Lung (tissue), 12 donors: Measurements from ENCODE around the gene SPAG6. TPM values are rescaled to one million over a fixed set of nuclear protein-coding genes. Genes with fewer than 3 reads are reported as not detected.

Source experiments
- ATAC-seq: fragments of 200-7000 bp; cut with Tn5 transposase; one replicate; pipeline ENCODE4 v1.9.1; 2020; ENCODE audit warnings: moderate number of reproducible peaks; ENCODE audit not compliant: insufficient read depth, low FRiP score
- DNase-seq, 3 donors: peaks; one replicate each; pipeline ENCODE4 v3.0.0-alpha.2; 2013 to 2017
- H3K27ac ChIP-seq, 2 donors: one replicate each; pipeline ENCODE4 v1.5.1; 2013; ENCODE audit warnings: mild to moderate bottlenecking in 2 of 2, moderate library complexity in 2 of 2, control low read depth in 1 of 2, inconsistent platforms in 1 of 2, low read depth in 1 of 2, low read length in 1 of 2
- H3K27me3 ChIP-seq, 3 donors: one replicate each; pipeline ENCODE4 v1.5.1; 2013; ENCODE audit warnings: low read length in 2 of 3; ENCODE audit not compliant: control insufficient read depth in 3 of 3, insufficient read depth in 3 of 3
- H3K36me3 ChIP-seq, 4 donors: one replicate each; pipeline ENCODE4 v1.5.1; 2013; ENCODE audit warnings: low read length in 4 of 4, mild to moderate bottlenecking in 1 of 4, moderate library complexity in 1 of 4; ENCODE audit not compliant: control insufficient read depth in 4 of 4, insufficient read depth in 4 of 4
- H3K4me1 ChIP-seq, 5 donors: one replicate each; pipeline ENCODE4 v1.5.1; 2013; ENCODE audit warnings: low read length in 5 of 5, mild to moderate bottlenecking in 2 of 5, moderate library complexity in 1 of 5; ENCODE audit not compliant: control insufficient read depth in 5 of 5, insufficient read depth in 5 of 5
- H3K4me3 ChIP-seq: one replicate; pipeline ENCODE4 v1.5.1; 2013; ENCODE audit warnings: mild to moderate bottlenecking, control low read depth, moderate library complexity
- H3K9ac ChIP-seq, 2 donors: one replicate each; pipeline ENCODE4 v1.5.1; 2013; ENCODE audit warnings: low read length in 2 of 2, control low read depth in 1 of 2; ENCODE audit not compliant: insufficient read depth in 1 of 2
- H3K9me3 ChIP-seq, 4 donors: one replicate each; pipeline ENCODE4 v1.5.1; 2013; ENCODE audit warnings: low read length in 3 of 4, mild to moderate bottlenecking in 1 of 4, moderate library complexity in 1 of 4; ENCODE audit not compliant: control insufficient read depth in 4 of 4, insufficient read depth in 3 of 4
- WGBS, 2 donors: extraction: QIAGEN DNeasy Blood & Tissue Kit; methylation state at CpG; one replicate each; pipeline ENCODE4 v1.1.7; 2013; 5-methylcytosine and 5-hydroxymethylcytosine counted together
- polyA plus RNA-seq, 2 donors: library from polyadenylated mRNA; stranded (reverse); fragments of 200-250 nt; gene quantifications; one replicate each; pipeline ENCODE4 v1.2.1, GENCODE V29; 2013
- total RNA-seq, 2 donors: library from RNA; depleted of rRNA in 1 of 2; stranded (reverse); fragments of >200 nt in 1 of 2; gene quantifications; one replicate each; pipeline ENCODE4 v1.2.1, GENCODE V29; 2014 to 2021
- TF ChIP-seq, protein P1 (sequence below): IDR thresholded peaks from 2 replicates; pipeline ENCODE4 v1.5.1; 2012; ENCODE audit warnings: mild to moderate bottlenecking; ENCODE audit errors: control extremely low read depth, extremely low read depth
- donor health status: control.
- donor health status: control.
- donor health status: Bipolar disorder and iron deficiency.
- donor health status: healthy.
- donor health status: DM: yes; HTN: yes; CAD: no.

SPAG6 gene
- total and polyA plus RNA-seq, 4 donors: 12.2 to 40.1 (median 23.6) TPM

DNA sequence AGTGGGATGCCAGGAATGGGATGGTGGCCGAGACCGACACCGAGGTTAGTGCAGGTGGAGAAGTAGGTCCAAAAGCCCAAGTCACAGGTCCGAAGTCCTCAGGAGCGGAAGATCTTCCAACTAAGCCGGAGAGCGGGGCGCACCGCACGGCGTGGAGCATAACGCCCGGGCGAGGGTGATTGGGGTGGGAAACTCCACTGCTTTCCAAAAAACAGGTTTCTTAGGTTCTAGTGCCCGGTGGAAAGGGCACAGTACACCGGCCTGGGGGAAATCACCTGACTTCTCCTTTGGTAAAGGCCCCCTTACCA lies 11.4 kb upstream of the SPAG6 start:
- no peak overlapping the region for H3K9ac ChIP-seq
- WGBS, 2 donors: 59 to 66% methylated on average over 16 of the region's 16 CpGs
- TF ChIP-seq, protein P1, sequence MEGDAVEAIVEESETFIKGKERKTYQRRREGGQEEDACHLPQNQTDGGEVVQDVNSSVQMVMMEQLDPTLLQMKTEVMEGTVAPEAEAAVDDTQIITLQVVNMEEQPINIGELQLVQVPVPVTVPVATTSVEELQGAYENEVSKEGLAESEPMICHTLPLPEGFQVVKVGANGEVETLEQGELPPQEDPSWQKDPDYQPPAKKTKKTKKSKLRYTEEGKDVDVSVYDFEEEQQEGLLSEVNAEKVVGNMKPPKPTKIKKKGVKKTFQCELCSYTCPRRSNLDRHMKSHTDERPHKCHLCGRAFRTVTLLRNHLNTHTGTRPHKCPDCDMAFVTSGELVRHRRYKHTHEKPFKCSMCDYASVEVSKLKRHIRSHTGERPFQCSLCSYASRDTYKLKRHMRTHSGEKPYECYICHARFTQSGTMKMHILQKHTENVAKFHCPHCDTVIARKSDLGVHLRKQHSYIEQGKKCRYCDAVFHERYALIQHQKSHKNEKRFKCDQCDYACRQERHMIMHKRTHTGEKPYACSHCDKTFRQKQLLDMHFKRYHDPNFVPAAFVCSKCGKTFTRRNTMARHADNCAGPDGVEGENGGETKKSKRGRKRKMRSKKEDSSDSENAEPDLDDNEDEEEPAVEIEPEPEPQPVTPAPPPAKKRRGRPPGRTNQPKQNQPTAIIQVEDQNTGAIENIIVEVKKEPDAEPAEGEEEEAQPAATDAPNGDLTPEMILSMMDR: no peak
- ATAC-seq: no peak
- H3K36me3 ChIP-seq: peaks cover 2 to 14% (median 8%) of the 10 kb centered on the region in 4 donors
- peaks cover 0 to 11% (median 0%) of the 10 kb centered on the region in 4 donors for H3K9me3 ChIP-seq
- H3K4me3 ChIP-seq: no peak overlapping the region
- DNase-seq: no peak
- H3K27me3 ChIP-seq: peaks cover 0 to 56% (median 49%) of the 10 kb centered on the region in 3 donors
- no peak overlapping the region for H3K27ac ChIP-seq
- H3K4me1 ChIP-seq: peaks cover 0 to 28% (median 0%) of the 10 kb centered on the region in 5 donors

DNA sequence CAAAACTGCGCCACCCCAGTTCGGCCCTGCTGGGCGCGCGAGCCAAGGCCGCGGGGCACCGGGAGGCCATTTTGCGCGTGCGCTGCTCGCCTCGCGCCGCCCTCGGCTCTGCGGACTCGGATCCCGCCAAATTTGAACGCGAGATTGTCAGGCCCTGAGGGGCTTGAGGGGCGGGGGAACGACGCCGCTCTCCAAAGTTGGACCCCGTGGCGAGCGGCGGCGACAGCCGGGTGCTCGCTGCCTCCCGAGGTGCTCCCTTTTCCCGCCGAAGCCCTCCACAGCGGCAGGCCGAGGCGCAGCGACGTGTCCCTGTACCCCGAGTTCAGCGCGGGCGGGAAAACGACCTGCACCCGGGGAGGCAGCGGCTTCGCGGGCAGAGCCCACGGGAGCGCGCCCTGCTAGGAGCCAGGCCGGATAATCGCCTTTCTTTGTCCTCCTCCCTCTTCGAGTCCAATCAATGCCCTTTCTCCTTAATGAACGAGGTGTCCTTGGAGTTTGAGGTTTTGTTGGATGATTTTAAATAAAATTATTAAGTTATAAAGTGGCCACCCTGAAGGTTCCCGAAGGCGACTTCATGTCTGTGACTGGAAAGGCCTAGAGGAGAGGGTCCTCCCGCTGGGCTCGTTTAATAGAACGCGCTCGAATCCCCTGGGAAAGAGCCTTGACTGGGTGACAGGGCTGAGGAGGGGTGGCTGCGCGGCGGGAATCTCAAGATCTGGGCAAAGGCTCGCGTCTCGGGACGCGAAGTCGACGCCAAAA lies 10.7 kb upstream of the SPAG6 start:
- H3K4me3 ChIP-seq: peak overlapping the region; percentile 33
- 15 to 22% methylated on average over 69 to 73 of the region's 73 CpGs for WGBS, 2 donors
- DNase-seq (peak; percentile 67 to 70 (median 68)), ATAC-seq (no peak)
- TF ChIP-seq, protein P1: no peak
- peaks cover 0 to 28% (median 0%) of the 10 kb centered on the region in 5 donors for H3K4me1 ChIP-seq
- peaks cover 0 to 7% (median 4%) of the 10 kb centered on the region in 4 donors for H3K36me3 ChIP-seq
- H3K27ac ChIP-seq: no peak overlapping the region
- peaks cover 0 to 63% (median 55%) of the 10 kb centered on the region in 3 donors for H3K27me3 ChIP-seq
- H3K9me3 ChIP-seq: peaks cover 0 to 10% (median 0%) of the 10 kb centered on the region in 4 donors
- no peak overlapping the region for H3K9ac ChIP-seq

DNA sequence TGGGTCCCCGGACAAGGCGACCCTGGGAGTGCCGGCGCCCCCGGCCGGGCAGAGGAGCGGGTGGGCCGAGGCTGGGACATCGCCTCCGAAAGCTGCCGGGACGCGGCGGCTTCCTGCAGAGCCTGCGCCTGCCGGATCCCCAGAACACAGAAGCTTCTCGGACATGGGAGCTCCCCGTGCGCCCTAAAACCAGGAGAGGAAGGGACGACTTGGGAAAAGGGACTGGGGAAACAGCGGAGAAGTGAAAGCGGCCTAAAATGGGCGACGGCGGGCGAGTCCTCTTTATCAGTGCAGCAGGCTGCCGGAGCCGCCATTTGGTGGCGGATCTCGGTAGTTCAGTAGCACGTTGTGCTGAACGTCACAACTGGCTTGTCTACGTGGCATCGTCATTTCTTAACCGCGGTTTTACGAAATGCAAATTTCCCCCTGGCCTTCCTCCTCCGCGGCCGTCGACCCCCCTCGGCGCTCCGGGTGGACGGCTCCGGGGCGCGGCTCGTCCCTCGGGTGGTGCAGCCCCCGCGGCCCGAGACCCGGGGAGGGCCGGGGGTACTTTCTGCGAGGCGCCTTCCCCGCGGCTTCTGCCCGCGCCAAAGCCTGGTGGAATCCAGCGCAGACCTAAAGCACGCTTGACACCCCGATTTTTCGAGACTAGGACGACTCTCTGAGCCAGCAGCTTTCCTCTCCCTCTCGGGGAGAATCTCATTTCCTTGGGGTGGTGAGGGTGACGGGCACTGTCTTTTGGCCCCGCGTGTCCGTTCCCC lies 9.9 kb upstream of the SPAG6 start:
- DNase-seq: peak; percentile 75 to 76 (median 76)
- WGBS, 2 donors: 2 to 4% methylated on average over 65 to 71 of the region's 71 CpGs

More for the DNA sequence above, 9.9 kb upstream of the SPAG6 start:
- Histone ChIP-seq H3K9ac (no peak overlapping the region), H3K36me3 (no peaks in the 10 kb centered on the region), H3K9me3 (peaks cover 0 to 10% (median 0%) of the 10 kb centered on the region in 4 donors), H3K4me1 (peaks cover 0 to 33% (median 3%) of the 10 kb centered on the region in 5 donors), H3K4me3 (peak overlapping the region; percentile 33), H3K27me3 (peaks cover 0 to 64% (median 55%) of the 10 kb centered on the region in 3 donors), H3K27ac (no peak overlapping the region)
- ATAC-seq: no peak
- TF ChIP-seq, protein P1: no peak
